MM.1S (cell line): ENCODE measurements around the gene AOC2.

Experiments used
- DNase-seq: peaks from one replicate; pipeline ENCODE4 v3.0.0-alpha.2; 2015
- H2AFZ ChIP-seq: fragments of 300-600 bp; sonication (generic); 2 replicates; pipeline ENCODE4 v1.6.0; 2016; ENCODE audit warnings: antibody characterized with exemption, low read length
- H3F3A ChIP-seq: fragments of 300-600 bp; sonication (generic); 2 replicates; pipeline ENCODE4 v1.6.1; 2016; ENCODE audit warnings: mild to moderate bottlenecking, antibody characterized with exemption, low read length, moderate library complexity, mixed read lengths; ENCODE audit not compliant: insufficient read depth
- H3K27ac ChIP-seq: fragments of 300-600 bp; sonication (generic); 2 replicates; pipeline ENCODE4 v1.5.1; 2016; ENCODE audit warnings: mild to moderate bottlenecking, low read length
- H3K27me3 ChIP-seq: fragments of 300-600 bp; sonication (generic); replicated peaks from 2 replicates; pipeline ENCODE4 v1.6.0; 2016; ENCODE audit warnings: low read length; ENCODE audit not compliant: insufficient read depth
- H3K36me3 ChIP-seq: fragments of 300-600 bp; sonication (generic); replicated peaks from 2 replicates; pipeline ENCODE4 v1.6.1; 2016; ENCODE audit warnings: mild to moderate bottlenecking, low read length, mixed read lengths; ENCODE audit not compliant: insufficient read depth
- H3K4me1 ChIP-seq: fragments of 300-600 bp; sonication (generic); 2 replicates; pipeline ENCODE4 v1.6.1; 2016; ENCODE audit warnings: low read length, mixed read lengths
- H3K4me2 ChIP-seq: fragments of 300-600 bp; sonication (generic); 2 replicates; pipeline ENCODE4 v1.6.0; 2016; ENCODE audit warnings: low read depth, low read length
- H3K4me3 ChIP-seq: fragments of 300-600 bp; sonication (generic); 2 replicates; pipeline ENCODE4 v1.5.1; 2016; ENCODE audit warnings: low read length, mixed read lengths
- H3K79me2 ChIP-seq: fragments of 300-600 bp; sonication (generic); 2 replicates; pipeline ENCODE4 v1.6.1; 2016; ENCODE audit warnings: mixed run types, low read length, mixed read lengths
- H3K9ac ChIP-seq: fragments of 300-600 bp; sonication (generic); 2 replicates; pipeline ENCODE4 v1.6.1; 2016; ENCODE audit warnings: low read length, mixed read lengths
- H3K9me2 ChIP-seq: fragments of 300-600 bp; sonication (generic); replicated peaks from 2 replicates; pipeline ENCODE4 v1.6.1; 2016; ENCODE audit warnings: mild to moderate bottlenecking, low read length, mixed read lengths; ENCODE audit not compliant: insufficient read depth
- H3K9me3 ChIP-seq: fragments of 300-600 bp; sonication (generic); replicated peaks from 2 replicates; pipeline ENCODE4 v1.6.1; 2016; ENCODE audit warnings: mild to moderate bottlenecking, low read length, mixed read lengths; ENCODE audit not compliant: insufficient read depth
- H4K20me1 ChIP-seq: fragments of 300-600 bp; sonication (generic); 2 replicates; pipeline ENCODE4 v1.6.1; 2016; ENCODE audit warnings: mild to moderate bottlenecking, low read length, moderate library complexity, mixed read lengths; ENCODE audit not compliant: insufficient read depth
- EZH2 ChIP-seq: fragments of 300-600 bp; sonication (generic); optimal IDR thresholded peaks from 2 replicates; pipeline ENCODE3; 2017; ENCODE audit warnings: low read depth, mild to moderate bottlenecking, antibody characterized with exemption, low read length, mixed read lengths
- EZH2phosphoT487 ChIP-seq: fragments of 300-600 bp; sonication (generic); IDR thresholded peaks from 2 replicates; pipeline ENCODE4 v1.6.1; 2018; ENCODE audit warnings: antibody characterized with exemption, low read length
- TF ChIP-seq, protein P1 (sequence below): fragments of 300-600 bp; sonication (generic); IDR thresholded peaks from 2 replicates; pipeline ENCODE4 v1.5.1; 2016; ENCODE audit warnings: antibody characterized with exemption, low read length, mixed read lengths

AOC2 gene

DNA sequence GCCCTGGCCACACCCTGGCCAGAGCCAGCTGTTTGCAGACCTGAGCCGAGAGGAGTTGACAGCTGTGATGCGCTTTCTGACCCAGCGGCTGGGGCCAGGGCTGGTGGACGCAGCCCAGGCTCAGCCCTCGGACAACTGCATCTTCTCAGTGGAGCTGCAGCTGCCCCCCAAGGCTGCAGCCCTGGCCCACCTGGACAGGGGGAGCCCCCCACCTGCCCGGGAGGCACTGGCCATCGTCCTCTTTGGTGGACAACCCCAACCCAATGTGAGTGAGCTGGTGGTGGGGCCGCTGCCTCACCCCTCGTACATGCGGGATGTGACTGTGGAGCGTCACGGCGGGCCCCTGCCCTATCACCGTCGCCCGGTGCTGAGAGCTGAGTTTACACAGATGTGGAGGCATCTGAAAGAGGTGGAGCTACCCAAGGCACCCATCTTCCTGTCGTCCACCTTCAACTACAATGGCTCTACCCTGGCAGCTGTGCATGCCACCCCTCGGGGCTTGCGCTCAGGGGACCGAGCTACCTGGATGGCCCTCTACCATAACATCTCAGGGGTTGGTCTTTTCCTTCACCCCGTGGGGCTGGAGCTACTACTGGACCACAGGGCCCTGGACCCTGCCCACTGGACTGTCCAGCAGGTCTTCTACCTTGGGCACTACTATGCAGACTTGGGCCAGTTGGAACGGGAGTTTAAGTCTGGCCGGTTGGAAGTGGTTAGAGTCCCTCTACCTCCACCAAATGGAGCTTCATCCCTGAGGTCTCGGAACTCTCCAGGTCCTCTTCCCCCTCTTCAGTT lies 578 bp downstream of the AOC2 start:
- no peak for DNase-seq
- Histone ChIP-seq H3K79me2 (no peaks in the 10 kb centered on the region), H4K20me1 (no peaks in the 10 kb centered on the region)

DNA sequence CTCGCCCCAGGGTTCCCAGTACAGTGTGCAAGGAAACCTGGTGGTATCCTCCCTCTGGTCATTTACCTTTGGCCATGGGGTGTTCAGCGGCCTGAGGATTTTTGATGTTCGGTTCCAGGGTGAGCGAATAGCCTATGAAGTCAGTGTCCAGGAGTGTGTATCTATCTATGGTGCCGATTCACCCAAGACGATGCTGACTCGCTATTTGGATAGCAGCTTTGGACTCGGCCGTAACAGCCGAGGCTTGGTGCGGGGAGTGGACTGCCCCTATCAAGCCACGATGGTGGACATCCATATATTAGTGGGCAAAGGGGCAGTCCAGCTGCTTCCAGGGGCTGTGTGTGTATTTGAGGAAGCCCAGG lies 1.2 kb downstream of the AOC2 start:
- TF ChIP-seq, protein P1, sequence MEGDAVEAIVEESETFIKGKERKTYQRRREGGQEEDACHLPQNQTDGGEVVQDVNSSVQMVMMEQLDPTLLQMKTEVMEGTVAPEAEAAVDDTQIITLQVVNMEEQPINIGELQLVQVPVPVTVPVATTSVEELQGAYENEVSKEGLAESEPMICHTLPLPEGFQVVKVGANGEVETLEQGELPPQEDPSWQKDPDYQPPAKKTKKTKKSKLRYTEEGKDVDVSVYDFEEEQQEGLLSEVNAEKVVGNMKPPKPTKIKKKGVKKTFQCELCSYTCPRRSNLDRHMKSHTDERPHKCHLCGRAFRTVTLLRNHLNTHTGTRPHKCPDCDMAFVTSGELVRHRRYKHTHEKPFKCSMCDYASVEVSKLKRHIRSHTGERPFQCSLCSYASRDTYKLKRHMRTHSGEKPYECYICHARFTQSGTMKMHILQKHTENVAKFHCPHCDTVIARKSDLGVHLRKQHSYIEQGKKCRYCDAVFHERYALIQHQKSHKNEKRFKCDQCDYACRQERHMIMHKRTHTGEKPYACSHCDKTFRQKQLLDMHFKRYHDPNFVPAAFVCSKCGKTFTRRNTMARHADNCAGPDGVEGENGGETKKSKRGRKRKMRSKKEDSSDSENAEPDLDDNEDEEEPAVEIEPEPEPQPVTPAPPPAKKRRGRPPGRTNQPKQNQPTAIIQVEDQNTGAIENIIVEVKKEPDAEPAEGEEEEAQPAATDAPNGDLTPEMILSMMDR, result no peak
- TF ChIP-seq EZH2, result no peak
- no peak for TF ChIP-seq EZH2phosphoT487
- no peaks in the 10 kb centered on the region for H3K79me2 ChIP-seq
- no peak overlapping the region for H3K27ac ChIP-seq
- H4K20me1 ChIP-seq, result no peaks in the 10 kb centered on the region
- no peaks in the 10 kb centered on the region for H3K9me3 ChIP-seq
- DNase-seq, result no peak
- no peak overlapping the region for H3K4me3 ChIP-seq
- no peaks in the 10 kb centered on the region for H3K9me2 ChIP-seq
- no peaks in the 10 kb centered on the region for H3K27me3 ChIP-seq
- H3K36me3 ChIP-seq, result peaks cover 17% of the 10 kb centered on the region; the same call in 1 of the 2 replicates
- H2AFZ ChIP-seq, result no peak overlapping the region
- no peak overlapping the region for H3K4me2 ChIP-seq
- no peak overlapping the region for H3K9ac ChIP-seq
- peaks cover 11% of the 10 kb centered on the region for H3K4me1 ChIP-seq
- H3F3A ChIP-seq, result peaks cover 11% of the 10 kb centered on the region

More for the DNA sequence above, 578 bp downstream of the AOC2 start:
- Histone ChIP-seq H3K4me2 (no peak overlapping the region), H3F3A (peaks cover 11% of the 10 kb centered on the region), H3K9me2 (no peaks in the 10 kb centered on the region), H3K9ac (no peak overlapping the region), H3K36me3 (peaks cover 17% of the 10 kb centered on the region; the same call in 1 of the 2 replicates), H3K27me3 (no peaks in the 10 kb centered on the region), H3K27ac (no peak overlapping the region), H3K9me3 (no peaks in the 10 kb centered on the region), H2AFZ (no peak overlapping the region), H3K4me1 (peaks cover 11% of the 10 kb centered on the region), H3K4me3 (no peak overlapping the region)
- no peak for TF ChIP-seq EZH2phosphoT487
- no peak for TF ChIP-seq EZH2
- TF ChIP-seq, protein P1, result no peak

DNA sequence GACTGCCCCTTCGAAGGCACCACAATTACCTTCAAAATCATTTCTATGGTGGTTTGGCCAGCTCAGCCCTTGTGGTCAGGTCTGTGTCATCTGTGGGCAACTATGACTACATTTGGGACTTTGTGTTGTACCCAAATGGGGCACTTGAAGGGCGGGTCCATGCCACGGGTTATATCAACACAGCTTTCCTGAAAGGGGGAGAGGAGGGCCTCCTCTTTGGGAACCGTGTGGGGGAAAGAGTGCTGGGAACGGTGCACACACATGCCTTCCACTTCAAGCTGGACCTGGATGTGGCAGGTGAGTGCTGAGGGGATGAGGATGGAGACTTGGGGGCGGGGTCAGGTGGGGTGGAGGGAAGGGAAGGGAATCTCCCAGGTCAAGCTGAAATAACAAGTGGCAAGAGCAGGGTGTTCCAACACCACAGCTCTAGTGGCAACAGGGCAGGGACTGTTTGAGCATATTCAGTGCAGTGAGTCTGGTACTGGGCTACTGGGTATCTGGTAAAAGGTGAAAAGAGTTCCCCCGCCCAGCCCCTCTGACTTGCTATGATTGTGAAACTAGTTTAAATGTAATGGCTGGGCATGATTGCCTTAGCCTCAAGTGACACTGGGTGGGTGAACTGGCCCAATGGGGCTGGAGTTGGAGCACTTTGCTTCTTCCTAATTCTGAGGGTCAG lies 1.7 kb downstream of the AOC2 start:
- DNase-seq, result no peak
- no peak overlapping the region for H2AFZ ChIP-seq
- H3K4me3 ChIP-seq, result no peak overlapping the region
- H3K9me2 ChIP-seq, result no peaks in the 10 kb centered on the region
- peaks cover 11% of the 10 kb centered on the region for H3F3A ChIP-seq
- peaks cover 11% of the 10 kb centered on the region for H3K4me1 ChIP-seq
- no peaks in the 10 kb centered on the region for H4K20me1 ChIP-seq
- no peak overlapping the region for H3K27ac ChIP-seq
- no peaks in the 10 kb centered on the region for H3K9me3 ChIP-seq
- H3K9ac ChIP-seq, result no peak overlapping the region
- no peak overlapping the region for H3K4me2 ChIP-seq
- H3K79me2 ChIP-seq, result no peaks in the 10 kb centered on the region
- H3K27me3 ChIP-seq, result no peaks in the 10 kb centered on the region
- TF ChIP-seq EZH2phosphoT487, result no peak
- TF ChIP-seq, protein P1, result no peak
- TF ChIP-seq EZH2, result no peak
- peaks cover 17% of the 10 kb centered on the region; the same call in 1 of the 2 replicates for H3K36me3 ChIP-seq
